ENCODE measurements around the gene INO80D. TPM values are rescaled to one million over a fixed set of nuclear protein-coding genes. Genes with fewer than 3 reads are reported as not detected.

Gene INO80D
- total and polyA plus RNA-seq, 2 of the 13 experiments (the other 11 are each of a cell fraction or from before 2014, with no cell fraction given), result 7.6 to 7.9 TPM

- TF ChIP-seq ZNF784 (CRISPR knock-in tag; IDR thresholded peaks at IDR 0.05; ENCODE audit: borderline replicate concordance) (peak; percentile 17; the same call in 1 of the 2 replicates), ZBTB38 (CRISPR knock-in tag; IDR thresholded peaks at IDR 0.05) (peak; percentile 72), GABPA (IDR thresholded peaks at IDR 0.05; ENCODE audit: low read depth, low read length) (no peak), GABPA (CRISPR knock-in tag; IDR thresholded peaks at IDR 0.05; ENCODE audit: low read depth) (0 out of 2 replicates have a peak, but pooled peaks have one; percentile 35), HDAC2 (CRISPR knock-in tag; IDR thresholded peaks at IDR 0.05) (peak; percentile 48; the same call in 1 of the 2 replicates), ZNF317 (CRISPR knock-in tag; IDR thresholded peaks at IDR 0.05) (0 out of 2 replicates have a peak, but pooled peaks have one; percentile 34), ASH2L (IDR thresholded peaks at IDR 0.05; ENCODE audit: insufficient read length, low read depth, low read length) (peak; percentile 8), TEAD3 (CRISPR knock-in tag; optimal IDR thresholded peaks at IDR 0.05; ENCODE audit: borderline replicate concordance) (peak; percentile 35), RARA (CRISPR knock-in tag; IDR thresholded peaks at IDR 0.05) (no peak), MED1 (CRISPR knock-in tag; IDR thresholded peaks at IDR 0.05) (peak; percentile 44), ELF3 (CRISPR knock-in tag; IDR thresholded peaks at IDR 0.05) (peak; percentile 52; the same call in 1 of the 2 replicates), CREB1 (IDR thresholded peaks at IDR 0.05) (no peak), CREB1 (CRISPR knock-in tag; IDR thresholded peaks at IDR 0.05) (peak; percentile 56; the same call in 1 of the 2 replicates), ZBTB3 (CRISPR knock-in tag; IDR thresholded peaks at IDR 0.05; ENCODE audit: borderline replicate concordance, low read depth) (peak; percentile 14; the same call in 1 of the 2 replicates), FOXP1 (IDR thresholded peaks at IDR 0.05) (no peak), FOXP1 (CRISPR knock-in tag; IDR thresholded peaks at IDR 0.05) (peak; percentile 46; the same call in 1 of the 2 replicates), SOX6 (IDR thresholded peaks at IDR 0.05) (no peak), SOX6 (CRISPR knock-in tag; IDR thresholded peaks at IDR 0.05) (0 out of 2 replicates have a peak, but pooled peaks have one; percentile 32), ZNF629 (CRISPR knock-in tag; conservative IDR thresholded peaks at IDR 0.05) (peak; percentile 65), ZKSCAN1 (IDR thresholded peaks at IDR 0.05; ENCODE audit: low read length) (no peak), NCOR1 (IDR thresholded peaks at IDR 0.05; ENCODE audit: borderline replicate concordance, low read length) (0 out of 2 replicates have a peak, but pooled peaks have one; percentile 7)
- TF ChIP-seq, protein P1, sequence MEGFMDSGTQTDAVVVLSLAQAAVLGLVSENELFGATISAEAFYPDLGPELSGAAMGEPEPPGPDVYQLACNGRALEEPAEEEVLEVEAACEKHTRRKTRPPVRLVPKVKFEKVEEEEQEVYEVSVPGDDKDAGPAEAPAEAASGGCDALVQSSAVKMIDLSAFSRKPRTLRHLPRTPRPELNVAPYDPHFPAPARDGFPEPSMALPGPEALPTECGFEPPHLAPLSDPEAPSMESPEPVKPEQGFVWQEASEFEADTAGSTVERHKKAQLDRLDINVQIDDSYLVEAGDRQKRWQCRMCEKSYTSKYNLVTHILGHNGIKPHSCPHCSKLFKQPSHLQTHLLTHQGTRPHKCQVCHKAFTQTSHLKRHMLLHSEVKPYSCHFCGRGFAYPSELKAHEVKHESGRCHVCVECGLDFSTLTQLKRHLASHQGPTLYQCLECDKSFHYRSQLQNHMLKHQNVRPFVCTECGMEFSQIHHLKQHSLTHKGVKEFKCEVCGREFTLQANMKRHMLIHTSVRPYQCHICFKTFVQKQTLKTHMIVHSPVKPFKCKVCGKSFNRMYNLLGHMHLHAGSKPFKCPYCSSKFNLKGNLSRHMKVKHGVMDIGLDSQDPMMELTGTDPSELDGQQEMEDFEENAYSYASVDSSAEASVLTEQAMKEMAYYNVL (CRISPR knock-in tag; IDR thresholded peaks at IDR 0.05; ENCODE audit: borderline replicate concordance), result 0 out of 2 replicates have a peak, but pooled peaks have one; percentile 41
- TF ChIP-seq, protein P2, sequence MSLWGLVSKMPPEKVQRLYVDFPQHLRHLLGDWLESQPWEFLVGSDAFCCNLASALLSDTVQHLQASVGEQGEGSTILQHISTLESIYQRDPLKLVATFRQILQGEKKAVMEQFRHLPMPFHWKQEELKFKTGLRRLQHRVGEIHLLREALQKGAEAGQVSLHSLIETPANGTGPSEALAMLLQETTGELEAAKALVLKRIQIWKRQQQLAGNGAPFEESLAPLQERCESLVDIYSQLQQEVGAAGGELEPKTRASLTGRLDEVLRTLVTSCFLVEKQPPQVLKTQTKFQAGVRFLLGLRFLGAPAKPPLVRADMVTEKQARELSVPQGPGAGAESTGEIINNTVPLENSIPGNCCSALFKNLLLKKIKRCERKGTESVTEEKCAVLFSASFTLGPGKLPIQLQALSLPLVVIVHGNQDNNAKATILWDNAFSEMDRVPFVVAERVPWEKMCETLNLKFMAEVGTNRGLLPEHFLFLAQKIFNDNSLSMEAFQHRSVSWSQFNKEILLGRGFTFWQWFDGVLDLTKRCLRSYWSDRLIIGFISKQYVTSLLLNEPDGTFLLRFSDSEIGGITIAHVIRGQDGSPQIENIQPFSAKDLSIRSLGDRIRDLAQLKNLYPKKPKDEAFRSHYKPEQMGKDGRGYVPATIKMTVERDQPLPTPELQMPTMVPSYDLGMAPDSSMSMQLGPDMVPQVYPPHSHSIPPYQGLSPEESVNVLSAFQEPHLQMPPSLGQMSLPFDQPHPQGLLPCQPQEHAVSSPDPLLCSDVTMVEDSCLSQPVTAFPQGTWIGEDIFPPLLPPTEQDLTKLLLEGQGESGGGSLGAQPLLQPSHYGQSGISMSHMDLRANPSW (CRISPR knock-in tag; IDR thresholded peaks at IDR 0.05; ENCODE audit: borderline replicate concordance), result peak; percentile 19; the same call in 1 of the 2 replicates
Measured at GRCh38 chr2:206083602-206084438, 2.2 kb downstream of the INO80D start (continued).

All from HepG2 (cell line).